NK-92 (cell line): ENCODE results near the gene ENTPD8.

Experiments
- DNase-seq: peaks from one replicate; lab custom pipeline; 2025; ENCODE audit not compliant: unreplicated experiment; lab: John Stamatoyannopoulos, UW

Gene ENTPD8

DNA sequence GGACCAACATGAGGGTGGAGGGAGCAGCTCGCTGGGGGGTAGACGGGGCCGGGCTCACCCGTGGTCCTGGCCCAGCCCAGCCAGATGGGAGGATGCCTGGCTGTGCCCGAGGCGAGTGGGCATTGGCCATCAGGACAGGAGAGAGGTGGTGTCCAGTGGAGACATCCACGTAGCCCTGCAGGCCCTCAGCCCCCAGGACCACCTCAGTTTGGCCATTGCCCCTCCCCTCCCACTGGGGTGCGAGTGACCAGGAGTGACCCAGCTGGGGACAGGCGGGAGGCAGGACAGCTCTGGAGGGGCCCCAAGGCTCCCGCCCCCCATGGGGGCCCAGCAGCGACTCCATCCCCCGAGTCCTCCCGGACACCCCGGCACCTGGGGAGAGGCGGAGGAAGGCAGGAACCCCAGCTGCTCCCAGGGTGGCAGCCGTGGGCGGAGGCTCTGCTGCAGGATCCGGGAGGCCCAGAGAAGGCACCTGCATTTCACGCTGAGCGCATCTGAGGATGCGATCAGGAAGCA, 9.7 kb downstream of the ENTPD8 start:
- no peak for DNase-seq

DNA sequence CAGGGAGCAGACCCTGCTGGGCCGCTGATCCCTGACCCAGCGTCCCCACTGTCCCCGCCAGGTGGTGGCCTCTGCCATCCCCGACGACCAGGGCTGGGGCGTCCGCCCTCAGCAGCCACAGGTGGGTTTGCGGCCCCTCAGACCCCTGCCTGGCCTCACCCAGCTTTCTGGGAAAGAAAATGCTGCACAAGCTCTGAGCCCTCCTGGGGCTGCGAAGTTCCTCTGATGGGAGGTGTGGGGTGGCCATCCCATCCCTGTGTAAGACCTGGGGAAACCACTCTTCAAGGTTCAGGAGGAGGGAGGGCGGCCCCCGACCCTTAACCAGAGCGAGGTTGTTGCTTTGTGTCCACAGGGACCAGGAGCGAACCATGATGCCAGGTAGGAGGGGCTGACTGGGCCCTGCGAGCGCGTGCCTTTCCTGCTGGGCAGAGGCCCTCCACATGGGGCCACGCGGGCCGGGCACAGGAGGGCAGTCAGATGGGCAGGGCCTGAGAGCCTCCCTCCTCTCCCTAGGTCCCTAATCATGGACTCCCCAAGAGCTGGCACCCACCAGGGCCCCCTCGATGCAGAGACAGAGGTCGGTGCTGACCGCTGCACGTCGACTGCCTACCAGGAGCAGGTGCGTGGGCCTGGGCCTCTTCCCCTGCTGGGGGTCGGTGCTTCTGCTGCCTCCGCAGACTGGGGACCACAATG, 10.3 kb downstream of the ENTPD8 start:
- DNase-seq = no peak

DNA sequence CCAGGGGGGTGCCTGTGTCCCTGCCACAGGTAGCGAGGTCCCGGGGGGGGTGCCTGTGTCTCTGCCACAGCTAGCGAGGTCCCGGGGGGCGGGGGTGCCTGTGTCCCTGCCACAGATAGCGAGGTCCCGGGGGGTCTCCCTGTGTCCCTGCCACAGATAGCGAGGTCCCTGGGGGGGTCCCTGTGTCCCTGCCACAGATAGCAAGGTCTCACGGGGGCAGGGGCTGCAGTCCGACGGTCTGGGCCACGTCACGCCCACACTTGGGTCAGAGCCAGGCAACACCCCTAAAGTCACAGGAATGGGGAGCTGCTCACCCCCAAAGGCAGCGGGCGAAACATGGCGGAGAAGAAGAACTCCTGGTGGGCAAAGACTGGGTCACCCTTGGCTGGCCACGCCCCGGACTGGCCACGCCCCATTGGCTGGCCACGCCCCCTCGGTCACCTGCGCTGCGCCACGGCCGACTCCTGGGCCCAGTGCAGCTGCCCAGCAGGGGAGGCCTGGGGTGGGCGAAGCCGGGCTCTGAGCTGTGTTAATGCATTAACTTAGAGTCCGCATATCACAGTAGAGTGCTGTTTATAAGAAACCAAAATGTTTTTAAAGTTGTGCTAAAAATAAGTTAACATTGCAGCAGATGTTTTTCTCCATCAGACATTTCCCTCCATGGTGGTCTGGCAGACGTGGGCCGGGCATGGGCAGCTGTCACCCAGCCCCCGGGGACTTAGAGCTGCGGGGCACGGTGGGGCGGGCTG, 11.0 kb downstream of the ENTPD8 start:
- DNase-seq = no peak

DNA sequence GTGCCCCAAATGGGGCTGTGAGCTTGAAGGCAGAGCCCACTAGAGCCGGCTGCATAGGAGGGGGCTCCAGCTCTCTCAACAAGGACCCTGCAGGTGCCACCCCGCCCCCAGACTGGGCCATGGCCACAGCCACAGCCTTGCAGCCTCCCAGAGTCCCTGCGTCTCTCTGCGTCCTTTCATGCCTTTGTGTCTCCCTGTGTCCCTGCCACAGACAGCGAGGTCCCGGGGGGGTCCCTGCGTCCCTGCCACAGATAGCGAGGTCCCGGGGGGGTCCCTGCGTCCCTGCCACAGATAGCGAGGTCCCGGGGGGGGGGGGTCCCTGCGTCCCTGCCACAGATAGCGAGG, 11.6 kb downstream of the ENTPD8 start:
- no peak for DNase-seq

DNA sequence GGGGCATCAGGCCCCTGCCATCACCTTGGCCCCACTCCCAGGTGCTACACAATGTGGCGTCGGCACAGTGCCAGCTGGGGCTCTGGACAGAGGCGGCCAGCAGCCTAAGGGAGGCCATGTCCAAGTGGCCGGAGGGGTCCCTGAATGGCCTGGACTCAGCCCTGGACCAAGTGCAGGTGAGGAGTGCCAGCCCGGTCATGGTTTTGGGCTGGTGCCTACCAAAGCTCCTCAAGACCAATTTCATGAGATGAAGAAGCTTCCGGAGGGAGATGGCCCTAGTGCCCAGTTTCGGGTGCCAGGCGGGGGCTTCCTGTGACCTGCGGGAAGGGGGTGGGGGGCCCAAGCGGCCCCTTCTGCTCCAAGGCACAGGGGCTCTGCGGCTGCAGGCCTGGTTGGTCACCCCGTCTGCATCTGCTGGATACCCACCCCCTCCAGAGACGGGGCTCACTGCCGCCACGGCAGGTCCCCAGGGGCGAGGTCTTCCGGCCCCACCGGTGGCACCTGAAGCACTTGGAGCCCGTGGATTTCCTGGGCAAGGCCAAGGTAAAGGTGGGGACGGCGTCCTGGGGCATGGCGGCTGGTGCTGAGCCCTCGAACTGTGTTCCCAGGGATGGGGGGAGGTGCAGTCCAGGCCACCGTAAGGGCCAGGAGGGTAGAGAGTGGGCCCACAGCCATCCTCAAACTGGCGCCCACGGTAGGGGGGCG, 12.2 kb downstream of the ENTPD8 start:
- DNase-seq = no peak

DNA sequence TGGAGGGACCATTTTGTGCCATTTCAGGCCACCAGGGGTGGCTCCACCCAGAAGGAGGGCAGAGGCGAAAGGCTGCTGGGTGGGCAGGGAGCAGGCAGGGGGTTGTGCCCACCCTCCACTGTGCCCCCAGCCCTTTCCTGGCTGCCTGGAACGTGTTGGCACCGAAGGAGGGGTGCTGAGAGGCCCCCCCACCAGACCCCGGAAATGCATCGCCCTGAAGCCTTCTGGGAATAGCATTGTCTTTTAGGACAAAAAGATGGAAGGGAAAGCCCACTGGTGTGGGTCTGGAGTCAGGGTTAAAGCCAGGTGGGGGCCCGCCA, 12.9 kb downstream of the ENTPD8 start:
- no peak for DNase-seq

DNA sequence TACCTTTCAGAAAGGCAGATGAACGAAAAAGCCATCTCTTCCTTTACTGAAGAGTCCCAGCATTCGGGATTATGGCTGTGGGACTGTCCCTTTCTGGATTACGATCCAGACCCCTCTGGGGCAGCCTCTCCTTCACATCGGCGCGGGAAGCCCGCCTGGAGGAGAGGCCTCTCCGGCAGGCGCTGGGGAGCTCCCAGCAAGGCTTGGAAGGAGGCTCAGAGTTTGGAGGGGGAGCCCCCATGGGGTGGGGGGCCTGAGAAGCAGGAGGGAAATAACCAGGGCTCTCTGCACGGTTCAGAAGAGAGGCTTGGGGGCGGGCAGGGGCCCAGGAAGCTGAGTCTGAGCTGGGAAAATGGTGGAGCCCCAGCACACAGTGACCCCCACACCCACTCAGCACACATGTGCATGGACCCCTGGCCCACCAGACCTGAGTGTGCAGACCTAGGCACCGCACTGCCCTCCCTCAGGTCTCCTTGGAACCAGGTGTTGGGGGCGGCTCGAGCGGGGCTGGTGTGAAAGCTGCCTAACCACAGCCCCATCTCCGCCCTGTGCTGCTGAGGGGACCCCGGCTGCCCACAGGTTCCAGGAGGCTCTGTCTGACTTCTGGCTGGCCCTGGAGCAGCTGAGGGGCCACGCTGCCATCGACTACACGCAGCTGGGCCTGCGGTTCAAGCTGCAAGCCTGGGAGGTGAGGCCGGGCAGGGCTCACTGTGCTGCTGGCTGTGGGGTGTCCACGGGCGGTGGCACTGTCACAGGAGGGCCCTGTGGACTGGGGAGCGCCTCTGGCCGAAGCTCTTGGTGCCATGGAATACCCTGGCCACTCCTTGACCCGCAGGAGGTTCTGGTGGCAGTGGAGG, 13.5 kb downstream of the ENTPD8 start:
- DNase-seq = no peak

DNA sequence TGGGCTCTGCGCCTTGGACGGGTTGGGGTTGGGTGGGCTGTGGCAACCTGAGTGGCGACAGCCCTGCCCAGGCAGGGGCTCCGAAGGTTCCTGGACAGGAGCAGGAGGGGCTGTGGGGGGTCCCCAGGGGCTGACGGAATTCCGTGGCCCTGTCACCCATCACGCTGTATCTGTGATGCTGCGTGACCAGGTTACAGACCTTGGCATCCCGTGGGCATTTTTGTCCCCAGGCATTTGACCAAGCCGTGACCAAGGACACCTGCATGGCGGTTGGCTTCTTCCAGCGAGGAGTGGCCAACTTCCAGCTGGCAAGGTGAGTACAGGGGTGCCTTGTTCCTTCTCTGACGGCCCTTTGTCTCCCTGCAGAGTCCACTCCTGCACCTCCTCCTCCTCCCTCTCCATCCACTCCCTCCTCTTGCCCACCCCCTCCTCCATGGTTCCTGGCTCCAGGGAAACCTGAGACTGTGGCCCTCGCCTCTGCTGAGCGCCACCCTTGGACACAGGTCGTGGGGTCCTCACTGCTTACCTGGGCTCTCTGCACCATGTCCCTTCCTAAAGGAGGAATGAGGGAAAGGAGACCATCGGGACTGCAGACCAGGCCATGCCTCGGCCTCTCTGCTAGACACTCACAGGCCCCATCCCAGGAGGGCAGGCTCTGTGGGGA, 15.0 kb downstream of the ENTPD8 start:
- no peak for DNase-seq

DNA sequence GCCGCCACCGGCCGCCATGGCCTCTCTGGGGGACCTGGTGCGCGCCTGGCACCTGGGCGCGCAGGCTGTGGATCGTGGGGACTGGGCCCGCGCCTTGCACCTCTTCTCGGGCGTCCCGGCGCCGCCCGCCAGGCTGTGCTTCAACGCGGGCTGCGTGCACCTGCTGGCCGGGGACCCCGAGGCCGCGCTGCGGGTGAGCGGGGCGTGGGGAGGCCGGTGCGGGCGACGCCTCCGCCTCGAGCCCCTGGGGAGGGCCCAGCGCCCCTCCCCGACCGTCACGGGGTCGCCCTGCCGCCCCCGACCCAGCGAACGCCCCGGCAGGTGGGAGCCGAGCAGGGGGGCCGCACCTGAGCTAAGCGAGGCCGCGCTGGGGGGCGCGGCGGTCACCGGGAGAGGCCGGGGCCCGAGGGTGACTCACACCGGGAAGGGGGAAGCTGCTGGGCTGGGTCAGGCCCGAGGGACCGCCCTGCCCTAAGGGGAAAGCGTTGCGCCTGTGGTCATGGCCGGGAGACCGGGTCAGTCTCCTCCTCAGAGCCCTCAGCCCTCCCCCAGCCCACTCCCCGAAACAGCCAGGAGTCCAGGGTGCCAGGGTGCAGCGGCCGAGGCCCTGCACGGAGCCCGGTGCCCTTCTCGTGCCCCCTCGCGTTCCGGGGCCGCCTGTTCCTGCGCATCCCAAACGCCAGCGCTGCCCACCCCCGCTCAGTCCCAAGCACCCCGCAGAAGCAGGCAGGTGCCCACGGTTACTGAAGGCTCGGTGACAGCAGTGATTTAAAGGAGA, 17.5 kb downstream of the ENTPD8 start:
- no peak for DNase-seq

DNA sequence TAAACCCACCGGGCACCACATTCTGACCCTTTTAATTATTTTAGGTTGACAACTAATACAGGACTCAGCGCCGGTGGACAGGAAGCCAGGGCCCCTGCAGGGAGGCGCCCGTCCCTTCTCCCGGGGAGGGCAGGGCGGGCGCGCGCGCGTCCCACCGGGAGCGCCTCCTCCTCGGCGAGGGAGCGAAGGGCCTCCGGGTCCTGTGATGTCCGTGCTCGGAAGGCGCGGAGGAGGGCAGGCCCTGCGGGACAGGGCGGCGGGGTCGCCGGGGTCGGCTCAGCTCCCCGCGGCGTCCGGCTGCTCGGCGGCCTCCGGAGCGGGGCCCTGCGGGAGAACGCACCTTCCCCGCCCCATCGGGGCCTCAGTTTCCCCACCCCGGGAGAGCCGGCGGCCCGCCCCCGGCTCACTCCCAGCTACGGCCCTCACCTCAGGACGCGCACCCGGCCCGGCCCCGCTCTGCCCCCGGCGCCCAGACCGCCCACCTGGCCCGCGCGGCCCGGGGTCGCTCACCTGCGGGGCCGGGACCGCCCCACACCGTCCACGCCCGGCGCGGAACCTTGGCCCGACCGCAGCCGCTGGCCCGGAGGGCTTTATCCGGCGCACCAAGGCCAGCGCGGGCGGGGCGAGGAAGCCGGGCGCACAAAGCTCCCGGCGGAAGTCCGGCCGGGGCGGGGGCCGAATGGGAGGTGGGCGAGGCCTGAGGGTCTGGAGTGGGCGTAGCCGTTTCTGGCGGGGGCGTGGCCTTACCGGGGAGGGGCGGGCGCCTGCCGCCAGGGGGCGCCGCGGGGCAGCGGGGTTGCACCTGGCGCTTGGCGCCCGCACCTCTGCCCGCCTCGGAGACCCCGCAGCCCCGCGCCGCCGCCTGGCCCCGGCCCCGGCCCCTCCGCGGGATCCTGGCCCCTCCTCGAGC, 18.3 kb downstream of the ENTPD8 start, which contains the start of the genes EXD3 and NOXA1:
TSS of gene EXD3 (minus strand) at position 559 of the 910 bp plus-strand sequence. CDS start 27,805 bp downstream, outside the sequence.
TSS of gene NOXA1 (plus strand) at position 790 of the 910 bp plus-strand sequence. CDS start 137 bp downstream, outside the sequence.
- DNase-seq = peak; percentile 54

DNA sequence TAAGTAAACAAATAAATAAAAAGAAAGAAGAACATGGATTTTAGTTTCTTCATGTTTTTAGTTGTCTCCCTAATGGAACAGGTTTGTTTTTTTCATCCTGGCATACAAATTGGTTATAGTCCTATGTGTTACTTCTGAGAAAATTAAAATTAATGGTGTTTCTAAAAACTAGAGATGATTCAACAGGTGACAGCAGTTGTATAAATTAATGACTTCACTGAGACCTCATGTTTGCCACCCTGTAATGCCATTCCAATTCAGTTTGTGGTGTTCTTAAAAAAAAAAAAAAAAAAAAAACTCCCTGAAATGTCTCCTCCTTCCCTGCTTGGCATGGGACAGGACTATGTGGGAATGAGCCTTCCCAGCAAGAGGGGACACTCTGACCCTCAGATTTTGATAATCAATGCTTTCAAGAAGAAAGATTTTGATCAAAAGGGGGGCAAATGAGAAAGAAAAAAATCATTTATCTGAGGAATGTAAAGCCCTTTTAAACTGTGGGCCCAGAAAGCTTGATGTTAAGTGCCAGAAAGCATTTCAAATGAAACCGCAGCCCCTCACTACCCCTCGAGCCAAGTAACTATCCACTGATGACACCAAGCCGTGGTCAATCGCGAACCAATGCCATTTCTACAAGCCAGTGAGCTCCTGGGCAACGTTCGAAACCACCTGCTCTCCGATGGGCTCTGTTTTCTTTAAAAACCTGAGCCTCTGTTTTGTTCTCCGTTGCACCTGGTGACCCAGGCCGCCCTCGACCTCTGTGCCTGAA, 19.1 kb downstream of the ENTPD8 start:
- DNase-seq = no peak

DNA sequence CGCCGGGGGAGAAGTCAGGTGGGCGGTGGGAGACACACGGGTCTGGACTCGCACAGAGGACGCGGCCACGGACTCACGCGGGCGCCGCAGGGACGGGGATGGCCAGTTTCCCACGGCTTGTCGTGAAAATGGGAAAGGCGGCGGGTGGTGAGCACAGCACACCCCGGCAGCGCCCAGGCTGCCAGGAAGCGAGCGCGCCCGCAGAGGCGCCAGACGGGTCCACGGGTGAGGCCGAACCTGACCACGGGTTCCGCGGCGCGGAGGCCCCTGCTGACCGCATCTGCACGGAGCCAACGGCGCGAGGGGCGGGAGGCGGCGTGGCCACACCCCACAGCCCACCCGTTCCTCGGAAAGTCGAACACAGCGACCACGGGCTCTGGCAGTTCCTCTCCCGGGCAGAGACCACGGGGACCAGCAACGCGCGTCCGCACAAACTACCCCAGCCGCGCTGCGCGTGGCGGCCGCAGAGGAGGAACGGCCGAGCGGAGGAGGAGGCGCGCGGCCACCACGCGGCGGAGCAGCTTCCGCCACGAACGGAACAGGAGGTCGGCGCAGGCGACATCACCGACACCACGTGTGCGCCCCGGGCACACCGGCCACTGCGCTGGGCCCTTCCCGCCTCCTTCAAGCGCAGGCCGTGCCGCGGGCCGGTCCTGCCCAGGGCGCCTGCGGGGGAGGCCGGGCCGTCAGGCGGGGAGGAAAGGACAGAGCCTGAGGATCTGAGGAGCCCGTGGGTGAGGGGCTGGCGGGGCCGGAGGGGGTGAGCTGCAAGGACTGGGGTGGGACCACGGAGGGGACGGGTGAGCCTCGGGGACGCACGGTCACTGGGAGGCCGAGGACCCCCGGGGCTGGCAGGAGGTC, 23.8 kb downstream of the ENTPD8 start:
- no peak for DNase-seq

DNA sequence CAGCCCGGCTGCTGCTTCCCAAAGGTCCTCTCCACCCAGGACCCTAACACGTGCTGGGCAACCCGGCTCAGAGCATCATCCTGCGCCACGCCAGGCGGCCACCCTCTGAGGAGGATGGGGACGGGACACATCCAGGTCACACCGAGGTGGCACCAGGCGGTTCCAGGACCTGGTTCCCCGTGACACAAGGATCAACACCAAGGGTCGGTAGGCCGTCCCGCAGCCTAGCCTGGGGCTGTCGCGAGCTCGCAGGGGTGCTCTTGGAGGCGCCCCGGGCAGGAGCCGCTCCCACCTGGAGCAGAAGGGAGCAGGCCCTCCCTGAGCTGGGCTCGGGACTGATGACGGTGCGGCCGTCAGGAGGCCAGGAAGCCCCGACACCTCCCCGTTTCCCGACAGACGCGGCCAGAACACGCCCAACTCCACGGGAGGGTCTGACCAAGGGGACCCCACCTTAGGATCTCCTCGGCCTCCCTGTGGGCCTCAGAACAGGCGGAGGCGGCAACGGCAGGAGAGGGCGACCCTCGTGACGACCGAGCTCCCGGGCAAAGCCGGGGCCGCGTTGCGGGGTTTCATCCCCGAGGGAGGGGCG, 24.5 kb downstream of the ENTPD8 start:
- no peak for DNase-seq

DNA sequence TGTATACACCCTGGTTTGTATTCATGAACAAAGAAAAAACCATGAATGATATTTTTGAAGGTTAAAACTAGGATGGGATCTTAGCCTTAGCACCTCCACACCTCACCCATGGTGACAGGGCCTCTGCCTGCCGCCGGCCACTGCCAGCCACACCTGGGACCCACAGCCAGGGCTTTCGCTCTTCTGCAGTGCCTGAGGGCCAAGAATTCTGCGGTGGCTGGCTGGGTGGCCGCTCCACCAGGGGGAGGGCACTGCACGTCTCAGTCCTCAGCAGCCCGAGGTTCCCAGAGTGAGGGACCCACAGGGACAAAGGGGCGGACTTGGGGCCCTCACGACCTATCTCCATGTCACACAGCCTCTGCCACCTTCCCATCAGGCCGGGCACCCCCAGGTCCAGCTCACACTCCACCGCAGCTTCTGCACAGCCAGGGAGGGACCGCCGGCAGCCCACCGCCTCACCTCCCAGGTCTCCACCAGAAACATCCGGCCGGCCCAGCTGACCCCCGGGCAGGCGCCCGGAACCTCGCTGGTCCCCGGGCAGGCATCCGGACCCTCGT, 25.1 kb downstream of the ENTPD8 start:
- no peak for DNase-seq

DNA sequence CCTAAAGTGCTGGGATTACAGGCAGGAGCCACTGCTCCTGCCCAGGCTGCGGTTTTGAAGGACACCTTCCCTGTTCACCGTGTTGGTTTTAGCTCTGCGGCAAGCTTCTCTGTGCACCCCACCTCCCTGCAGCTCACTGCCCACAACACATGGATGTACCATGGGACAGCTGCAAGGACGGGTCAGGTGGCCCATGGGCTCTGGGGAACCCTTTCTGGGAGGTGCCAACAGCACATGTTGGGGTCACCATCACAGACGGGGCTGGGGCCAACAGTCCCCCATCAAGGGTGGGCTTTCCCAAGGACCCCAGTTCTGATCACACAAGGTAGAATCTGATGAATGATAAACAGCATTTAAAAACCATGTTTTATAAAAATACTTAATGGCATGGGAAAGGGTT, 25.7 kb downstream of the ENTPD8 start:
- DNase-seq = no peak

DNA sequence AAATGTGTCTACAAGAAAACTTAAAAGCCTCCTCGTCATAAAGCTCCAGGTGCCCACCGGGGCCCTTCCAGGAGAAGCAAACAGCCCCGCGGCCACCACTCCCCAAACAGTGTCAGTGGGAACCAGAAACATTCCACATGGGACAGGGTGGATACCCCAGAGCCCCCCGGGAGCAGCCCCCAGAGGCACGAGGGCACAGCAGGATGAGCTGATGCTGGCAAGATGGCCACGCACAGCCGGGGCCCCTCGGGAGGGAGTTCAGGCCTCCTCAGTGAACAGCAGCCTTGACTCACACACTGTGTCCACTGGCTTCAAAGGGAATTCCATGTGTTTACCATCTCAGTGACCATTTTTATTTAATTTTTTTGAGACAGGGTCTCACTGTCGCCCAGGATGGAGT, 28.7 kb downstream of the ENTPD8 start:
- DNase-seq = no peak
